Measurements from ENCODE around the gene MPZL2. TPM values are rescaled to one million over a fixed set of nuclear protein-coding genes. Genes with fewer than 3 reads are reported as not detected.

MPZL2 gene
- total and polyA plus RNA-seq, 2 donors from 2014 or later, result 16.8 to 111 TPM

- H3K27ac ChIP-seq (ENCODE audit: low read depth in 2 of 2, low read length in 2 of 2), result no peak overlapping the region
- intact Hi-C loops (cut with DNase I), result no loop called here
These were observed 985 bp downstream of the MPZL2 start for GRCh38 chr11:118263112-118263511.

GRCh38 chr11:118260353-118260752 is 3.7 kb downstream of the MPZL2 start:
- Histone ChIP-seq H3K4me3 (ENCODE audit: low read length in 3 of 3) (no peak overlapping the region), H3K9ac (ENCODE audit: low read length in 3 of 3) (no peak overlapping the region), H3K27me3 (ENCODE audit: control insufficient read depth, insufficient read depth, low read length) (no peaks in the 10 kb centered on the region), H3K9me3 (ENCODE audit: control insufficient read depth in 2 of 3, insufficient read depth in 1 of 3, low read length in 3 of 3) (no peaks in the 10 kb centered on the region), H3K4me1 (ENCODE audit: control insufficient read depth in 2 of 3, insufficient read depth in 2 of 3, low read depth in 1 of 3, low read length in 3 of 3) (peaks cover 0 to 10% (median 5%) of the 10 kb centered on the region in 3 donors), H3K27ac (ENCODE audit: low read depth in 2 of 2, low read length in 2 of 2) (no peak overlapping the region), H3K36me3 (ENCODE audit: control insufficient read depth in 2 of 3, insufficient read depth in 3 of 3, low read length in 3 of 3) (peaks cover 0 to 3% (median 0%) of the 10 kb centered on the region in 3 donors)
- FAIRE-seq (no peak), DNase-seq (no peak)
- TF ChIP-seq CTCF (IDR thresholded peaks at IDR 0.05; ENCODE audit: borderline replicate concordance, extremely low read depth, insufficient read depth), result no peak
- intact Hi-C loops (cut with DNase I), result no loop called here

More at GRCh38 chr11:118263112-118263511, 985 bp downstream of the MPZL2 start:
- FAIRE-seq (no peak), DNase-seq (peak in 1 of 5 donors; percentile 8)
- H3K9me3 ChIP-seq (ENCODE audit: control insufficient read depth in 2 of 3, insufficient read depth in 1 of 3, low read length in 3 of 3), result no peaks in the 10 kb centered on the region
- H3K36me3 ChIP-seq (ENCODE audit: control insufficient read depth in 2 of 3, insufficient read depth in 3 of 3, low read length in 3 of 3), result peaks cover 0 to 3% (median 0%) of the 10 kb centered on the region in 3 donors
- peaks cover 0 to 15% (median 12%) of the 10 kb centered on the region in 3 donors for H3K4me1 ChIP-seq (ENCODE audit: control insufficient read depth in 2 of 3, insufficient read depth in 2 of 3, low read depth in 1 of 3, low read length in 3 of 3)
- TF ChIP-seq CTCF (IDR thresholded peaks at IDR 0.05; ENCODE audit: borderline replicate concordance, extremely low read depth, insufficient read depth), result no peak
- no peaks in the 10 kb centered on the region for H3K27me3 ChIP-seq (ENCODE audit: control insufficient read depth, insufficient read depth, low read length)
- H3K9ac ChIP-seq (ENCODE audit: low read length in 3 of 3), result peak overlapping the region in 2 of 3 donors; percentile 0 to 74
- H3K4me3 ChIP-seq (ENCODE audit: low read length in 3 of 3), result peak overlapping the region; percentile 54 to 73 (median 55)

- Histone ChIP-seq H3K4me1 (ENCODE audit: control insufficient read depth in 2 of 3, insufficient read depth in 2 of 3, low read depth in 1 of 3, low read length in 3 of 3) (peaks cover 0 to 10% (median 5%) of the 10 kb centered on the region in 3 donors), H3K36me3 (ENCODE audit: control insufficient read depth in 2 of 3, insufficient read depth in 3 of 3, low read length in 3 of 3) (peaks cover 0 to 3% (median 0%) of the 10 kb centered on the region in 3 donors), H3K27me3 (ENCODE audit: control insufficient read depth, insufficient read depth, low read length) (no peaks in the 10 kb centered on the region), H3K9ac (ENCODE audit: low read length in 3 of 3) (no peak overlapping the region), H3K27ac (ENCODE audit: low read depth in 2 of 2, low read length in 2 of 2) (no peak overlapping the region), H3K9me3 (ENCODE audit: control insufficient read depth in 2 of 3, insufficient read depth in 1 of 3, low read length in 3 of 3) (no peaks in the 10 kb centered on the region), H3K4me3 (ENCODE audit: low read length in 3 of 3) (no peak overlapping the region)
- intact Hi-C loops (cut with DNase I), result no loop called here
- TF ChIP-seq CTCF (IDR thresholded peaks at IDR 0.05; ENCODE audit: borderline replicate concordance, extremely low read depth, insufficient read depth), result no peak
- DNase-seq (no peak), FAIRE-seq (no peak)
These were observed 5.0 kb downstream of the MPZL2 start for GRCh38 chr11:118259138-118259537.

DNA sequence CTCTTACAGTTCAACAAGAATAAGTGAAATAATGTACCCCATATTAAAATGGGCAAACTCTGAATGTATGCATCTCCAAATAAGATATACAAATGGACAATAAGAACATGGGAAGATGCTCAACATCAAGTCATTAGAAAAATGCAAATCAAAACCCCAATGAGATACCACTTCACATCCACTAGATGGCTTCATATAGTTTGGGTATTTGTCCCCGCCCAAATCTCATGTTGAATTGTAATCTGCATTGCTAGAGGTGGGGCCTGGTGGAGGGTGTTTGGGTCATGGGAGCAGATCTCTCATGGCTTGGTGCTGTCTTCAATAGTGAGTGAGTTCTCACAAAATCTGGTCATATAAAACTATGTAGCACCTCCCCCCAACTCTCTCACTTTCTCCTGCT is 5.7 kb downstream of the MPZL2 start:
- intact Hi-C loops (cut with DNase I), result no loop called here
- no peak overlapping the region for H3K27ac ChIP-seq (ENCODE audit: low read depth in 2 of 2, low read length in 2 of 2)
- no peak for TF ChIP-seq CTCF (IDR thresholded peaks at IDR 0.05; ENCODE audit: borderline replicate concordance, extremely low read depth, insufficient read depth)
- H3K27me3 ChIP-seq (ENCODE audit: control insufficient read depth, insufficient read depth, low read length), result no peaks in the 10 kb centered on the region
- peaks cover 0 to 3% (median 0%) of the 10 kb centered on the region in 3 donors for H3K36me3 ChIP-seq (ENCODE audit: control insufficient read depth in 2 of 3, insufficient read depth in 3 of 3, low read length in 3 of 3)
- H3K9ac ChIP-seq (ENCODE audit: low read length in 3 of 3), result no peak overlapping the region
- H3K4me1 ChIP-seq (ENCODE audit: control insufficient read depth in 2 of 3, insufficient read depth in 2 of 3, low read depth in 1 of 3, low read length in 3 of 3), result peaks cover 0 to 10% (median 5%) of the 10 kb centered on the region in 3 donors
- no peak for FAIRE-seq
- no peak overlapping the region for H3K4me3 ChIP-seq (ENCODE audit: low read length in 3 of 3)
- H3K9me3 ChIP-seq (ENCODE audit: control insufficient read depth in 2 of 3, insufficient read depth in 1 of 3, low read length in 3 of 3), result no peaks in the 10 kb centered on the region
- DNase-seq, result no peak

All from kidney (tissue), 14 donors.